Measurements from ENCODE around the gene ZNF496. TPM values are rescaled to one million over a fixed set of nuclear protein-coding genes. Genes with fewer than 3 reads are reported as not detected.
A peak's percentile ranks its signal among the peaks of the same experiment; 100 is the strongest.

Gene ZNF496
- total RNA-seq, 3 donors from 2014 or later (not counting 1 experiment from before 2014, with no cell fraction given) = 25.6 to 33.0 (median 27.9) TPM

DNA sequence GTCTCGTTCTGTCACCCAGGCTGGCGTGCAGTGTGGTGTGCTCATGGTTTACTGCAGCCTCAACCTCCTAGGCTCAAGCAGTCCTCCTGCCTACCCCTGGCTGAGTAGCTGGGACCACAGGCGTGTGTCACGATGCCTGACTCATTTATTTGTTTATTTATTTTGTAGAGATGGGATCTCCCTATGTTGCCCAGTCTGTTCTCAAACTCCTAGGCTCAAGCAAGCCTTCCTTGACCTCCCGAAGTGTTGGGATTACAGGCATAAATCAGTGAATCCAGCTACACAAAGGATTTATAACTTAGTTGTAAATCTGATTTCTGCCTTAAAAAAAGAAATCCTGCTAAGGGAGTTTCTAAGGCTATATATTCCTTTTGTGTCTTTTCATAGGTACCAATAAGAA, 30.5 kb upstream of the ZNF496 start:
- intact Hi-C loops (cut with micrococcal nuclease) = no loop called here
- no peak overlapping the region for H3K4me3 ChIP-seq (ENCODE audit: low read length)
- Mint-ChIP-seq H3K27me3 (ENCODE audit: low read depth in 2 of 2) (peaks cover 9 to 17% of the 10 kb centered on the region in 2 donors), H3K4me1 (no peaks in the 10 kb centered on the region), H3K9me3 (no peaks in the 10 kb centered on the region), H3K27ac (no peak overlapping the region), H3K4me3 (no peak overlapping the region), H3K36me3 (no peaks in the 10 kb centered on the region)
- H3K9me3 ChIP-seq (ENCODE audit: control insufficient read depth, insufficient read depth, low read length) = peaks cover 3% of the 10 kb centered on the region
- ATAC-seq (no peak), DNase-seq (no peak)
- H3K27ac ChIP-seq (ENCODE audit: low read length) = no peak overlapping the region
- 90% methylated on average over 3 of the region's 5 CpGs for WGBS (ENCODE audit: insufficient coverage)
- H3K27me3 ChIP-seq (ENCODE audit: control insufficient read depth, insufficient read depth, low read length) = peaks cover 4% of the 10 kb centered on the region
- TF ChIP-seq, protein P1, sequence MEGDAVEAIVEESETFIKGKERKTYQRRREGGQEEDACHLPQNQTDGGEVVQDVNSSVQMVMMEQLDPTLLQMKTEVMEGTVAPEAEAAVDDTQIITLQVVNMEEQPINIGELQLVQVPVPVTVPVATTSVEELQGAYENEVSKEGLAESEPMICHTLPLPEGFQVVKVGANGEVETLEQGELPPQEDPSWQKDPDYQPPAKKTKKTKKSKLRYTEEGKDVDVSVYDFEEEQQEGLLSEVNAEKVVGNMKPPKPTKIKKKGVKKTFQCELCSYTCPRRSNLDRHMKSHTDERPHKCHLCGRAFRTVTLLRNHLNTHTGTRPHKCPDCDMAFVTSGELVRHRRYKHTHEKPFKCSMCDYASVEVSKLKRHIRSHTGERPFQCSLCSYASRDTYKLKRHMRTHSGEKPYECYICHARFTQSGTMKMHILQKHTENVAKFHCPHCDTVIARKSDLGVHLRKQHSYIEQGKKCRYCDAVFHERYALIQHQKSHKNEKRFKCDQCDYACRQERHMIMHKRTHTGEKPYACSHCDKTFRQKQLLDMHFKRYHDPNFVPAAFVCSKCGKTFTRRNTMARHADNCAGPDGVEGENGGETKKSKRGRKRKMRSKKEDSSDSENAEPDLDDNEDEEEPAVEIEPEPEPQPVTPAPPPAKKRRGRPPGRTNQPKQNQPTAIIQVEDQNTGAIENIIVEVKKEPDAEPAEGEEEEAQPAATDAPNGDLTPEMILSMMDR (IDR thresholded peaks at IDR 0.05) = no peak
- H3K36me3 ChIP-seq (ENCODE audit: control insufficient read depth, insufficient read depth, low read length) = no peaks in the 10 kb centered on the region
- H3K4me1 ChIP-seq (ENCODE audit: control insufficient read depth, insufficient read depth, low read length) = no peaks in the 10 kb centered on the region

DNA sequence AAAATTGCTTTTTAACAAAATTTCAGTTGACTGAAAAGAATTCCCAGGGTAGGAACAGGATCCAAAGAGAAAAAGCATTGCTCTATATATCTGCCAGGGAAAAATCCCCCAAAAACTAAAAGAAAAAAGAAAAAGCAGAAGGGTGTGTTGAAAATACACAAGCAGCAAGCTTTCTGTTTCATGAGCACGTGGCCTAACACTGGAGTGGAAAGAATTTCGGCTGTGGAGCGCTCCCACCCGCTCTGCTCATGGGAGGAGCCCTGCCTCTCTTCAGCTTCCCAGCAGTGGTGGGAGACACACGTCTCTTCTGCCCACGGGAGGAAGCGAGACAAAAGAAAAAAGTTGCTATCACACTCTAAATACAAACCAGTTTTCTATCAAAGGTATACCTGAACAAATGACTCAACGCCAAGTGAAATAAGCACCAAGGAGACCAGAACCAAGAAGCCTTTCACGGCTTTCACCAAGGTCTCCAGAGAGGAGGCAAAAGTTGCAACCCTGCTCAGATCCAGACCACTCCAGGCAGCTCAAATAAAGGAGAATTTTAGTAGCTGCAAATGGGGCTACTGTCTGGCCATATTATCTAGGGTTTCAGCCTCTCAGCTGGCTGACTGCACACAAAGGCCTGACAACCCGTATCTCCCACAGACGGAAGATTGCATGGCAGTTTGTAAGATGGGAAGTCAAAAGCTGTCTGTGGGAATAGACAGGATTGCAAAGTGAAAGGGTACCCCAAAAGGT, 29.5 kb upstream of the ZNF496 start:
- no peaks in the 10 kb centered on the region for H3K4me1 Mint-ChIP-seq
- no peak overlapping the region for H3K4me3 ChIP-seq (ENCODE audit: low read length)
- peaks cover 4% of the 10 kb centered on the region for H3K27me3 ChIP-seq (ENCODE audit: control insufficient read depth, insufficient read depth, low read length)
- peaks cover 9 to 20% of the 10 kb centered on the region in 2 donors for H3K27me3 Mint-ChIP-seq (ENCODE audit: low read depth in 2 of 2)
- intact Hi-C loops (cut with micrococcal nuclease) = no loop called here
- DNase-seq = no peak
- 53% methylated on average over 11 of the region's 11 CpGs for WGBS (ENCODE audit: insufficient coverage)
- no peaks in the 10 kb centered on the region for H3K9me3 ChIP-seq (ENCODE audit: control insufficient read depth, insufficient read depth, low read length)
- no peak for ATAC-seq
- no peak overlapping the region for H3K4me3 Mint-ChIP-seq
- no peaks in the 10 kb centered on the region for H3K36me3 ChIP-seq (ENCODE audit: control insufficient read depth, insufficient read depth, low read length)
- H3K36me3 Mint-ChIP-seq = no peaks in the 10 kb centered on the region
- H3K4me1 ChIP-seq (ENCODE audit: control insufficient read depth, insufficient read depth, low read length) = no peaks in the 10 kb centered on the region
- no peak overlapping the region for H3K27ac ChIP-seq (ENCODE audit: low read length)
- H3K27ac Mint-ChIP-seq = no peak overlapping the region
- TF ChIP-seq, protein P1 (IDR thresholded peaks at IDR 0.05) = no peak
- H3K9me3 Mint-ChIP-seq = no peaks in the 10 kb centered on the region

DNA sequence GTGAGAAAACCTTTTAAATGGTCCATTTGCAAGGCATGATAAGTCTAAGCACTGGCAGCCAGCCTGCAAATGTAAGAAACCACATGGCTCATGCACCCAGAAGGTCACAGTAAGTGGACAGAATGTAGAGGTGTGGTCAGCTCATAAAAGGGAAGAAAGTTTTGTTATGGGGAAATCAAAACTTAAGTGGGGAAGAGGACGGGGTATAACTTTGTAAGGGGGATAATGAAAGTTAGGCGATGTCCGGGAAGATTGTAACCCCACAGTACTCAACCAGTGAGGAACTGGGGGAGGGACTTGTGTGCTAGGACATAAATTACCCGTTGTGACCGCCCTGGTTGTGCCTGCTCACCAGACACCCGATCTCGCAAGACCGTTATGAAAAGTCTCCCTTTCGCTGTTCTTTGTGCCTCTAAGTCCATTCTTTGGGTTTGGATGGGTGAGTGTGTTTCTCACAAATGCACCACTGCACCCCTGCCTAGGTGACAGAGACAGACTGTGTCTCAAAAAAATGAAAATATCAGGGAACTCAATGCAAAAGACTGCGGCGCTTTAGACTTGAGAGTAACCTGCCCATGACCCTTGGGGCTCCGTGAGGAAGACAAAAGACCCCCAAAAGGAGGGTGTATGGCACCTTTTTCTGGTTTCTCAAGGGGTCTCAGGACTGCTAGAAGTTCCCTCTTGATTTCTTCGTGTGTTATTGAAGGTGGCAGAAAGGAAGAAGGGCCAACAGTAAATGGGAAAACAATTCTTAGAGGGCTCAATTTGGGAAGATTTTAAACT, 28.6 kb upstream of the ZNF496 start:
- peak overlapping the region in 1 of 2 donors; percentile 17 for H3K27ac Mint-ChIP-seq
- H3K9me3 ChIP-seq (ENCODE audit: control insufficient read depth, insufficient read depth, low read length) = no peaks in the 10 kb centered on the region
- H3K9me3 Mint-ChIP-seq = no peaks in the 10 kb centered on the region
- DNase-seq (no peak), ATAC-seq (peak in 2 of 3 donors; percentile 20 to 54)
- H3K4me1 ChIP-seq (ENCODE audit: control insufficient read depth, insufficient read depth, low read length) = no peaks in the 10 kb centered on the region
- H3K4me3 Mint-ChIP-seq = no peak overlapping the region
- no peaks in the 10 kb centered on the region for H3K36me3 ChIP-seq (ENCODE audit: control insufficient read depth, insufficient read depth, low read length)
- TF ChIP-seq, protein P1 (IDR thresholded peaks at IDR 0.05) = no peak
- WGBS (ENCODE audit: insufficient coverage) = 53% methylated on average over 13 of the region's 13 CpGs
- intact Hi-C loops (cut with micrococcal nuclease) = no loop called here
- H3K27me3 ChIP-seq (ENCODE audit: control insufficient read depth, insufficient read depth, low read length) = peaks cover 4% of the 10 kb centered on the region
- H3K27ac ChIP-seq (ENCODE audit: low read length) = no peak overlapping the region
- H3K27me3 Mint-ChIP-seq (ENCODE audit: low read depth in 2 of 2) = peaks cover 14 to 28% of the 10 kb centered on the region in 2 donors
- no peaks in the 10 kb centered on the region for H3K4me1 Mint-ChIP-seq
- no peaks in the 10 kb centered on the region for H3K36me3 Mint-ChIP-seq
- H3K4me3 ChIP-seq (ENCODE audit: low read length) = no peak overlapping the region

All from natural killer cell (primary cell).